ENCODE results near the gene LDLRAD4.

LDLRAD4 gene

DNA sequence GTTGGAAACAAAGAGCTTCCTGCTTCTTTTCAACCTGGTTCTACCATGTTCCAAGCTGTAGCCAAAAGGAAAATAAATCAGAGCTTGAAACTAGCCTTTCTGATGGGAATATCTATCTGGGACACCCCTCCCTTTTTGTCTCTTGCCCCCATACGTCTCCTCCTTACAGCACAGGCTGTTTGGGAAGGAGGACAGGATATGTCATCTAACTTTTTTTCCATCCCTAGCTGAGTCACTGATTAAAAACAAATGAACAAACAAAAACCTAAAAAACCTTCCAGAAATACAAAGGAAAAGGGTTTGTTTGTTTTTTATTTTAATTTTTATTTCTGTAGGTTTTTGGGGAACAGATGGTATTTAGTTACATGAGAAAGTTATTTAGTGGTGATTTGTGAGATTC, 356.2 kb downstream of the LDLRAD4 start:
- no peak for DNase-seq (ENCODE audit: low spot score)

GRCh38 chr18:13576598-13576997, 358.0 kb downstream of the LDLRAD4 start:
- no peak for DNase-seq (ENCODE audit: low spot score)

- DNase-seq (ENCODE audit: low spot score): no peak
These were observed 358.6 kb downstream of the LDLRAD4 start for GRCh38 chr18:13577091-13577697.

GRCh38 chr18:13577781-13578180, 359.2 kb downstream of the LDLRAD4 start:
- no peak for DNase-seq (ENCODE audit: low spot score)

DNA sequence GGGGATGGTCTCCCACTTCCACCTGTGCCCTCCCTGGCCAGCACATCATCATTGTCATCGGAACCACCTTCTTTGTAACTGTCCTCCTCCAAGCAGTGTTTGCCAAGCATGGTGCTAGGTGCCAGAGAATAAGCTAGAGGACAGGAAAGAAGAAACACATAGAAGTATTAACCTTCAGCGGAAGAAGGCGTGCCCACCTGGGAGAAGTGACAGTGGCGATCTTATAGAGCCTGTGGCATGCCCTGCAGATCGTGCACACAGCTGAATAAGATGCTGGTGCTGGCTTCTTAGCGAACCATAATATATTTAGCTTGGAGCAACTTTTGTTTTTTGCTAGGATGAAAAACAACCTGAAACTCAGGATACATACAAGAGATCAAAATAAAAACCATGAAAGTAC, 359.8 kb downstream of the LDLRAD4 start:
- DNase-seq (ENCODE audit: low spot score): no peak

DNA sequence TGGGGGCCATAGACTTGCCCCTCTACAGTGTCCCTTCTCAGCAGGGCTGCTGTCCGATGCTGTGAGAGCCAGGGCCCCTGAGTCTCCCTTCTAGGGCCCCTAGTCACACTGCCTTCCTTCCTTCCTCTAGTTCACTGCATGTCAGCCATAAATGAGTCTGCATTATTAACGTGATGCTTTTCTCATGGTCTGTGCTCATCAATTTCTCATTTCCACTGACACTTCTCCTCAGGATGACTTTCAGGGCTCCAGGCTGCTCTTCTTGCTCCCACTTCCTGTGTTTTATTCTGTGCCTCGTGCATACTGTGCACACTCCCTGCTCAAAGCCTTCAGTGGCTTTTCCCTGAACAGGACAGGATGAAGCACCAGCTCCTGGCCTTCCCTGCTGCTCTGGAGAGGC, 361.3 kb downstream of the LDLRAD4 start:
- no peak for DNase-seq (ENCODE audit: low spot score)

GRCh38 chr18:13580351-13580750, 361.8 kb downstream of the LDLRAD4 start:
- no peak for DNase-seq (ENCODE audit: low spot score)

- DNase-seq (ENCODE audit: low spot score): no peak
These were observed 362.4 kb downstream of the LDLRAD4 start for GRCh38 chr18:13580991-13581390.

GRCh38 chr18:13581496-13582177, 363.1 kb downstream of the LDLRAD4 start:
- DNase-seq (ENCODE audit: low spot score): no peak

DNA sequence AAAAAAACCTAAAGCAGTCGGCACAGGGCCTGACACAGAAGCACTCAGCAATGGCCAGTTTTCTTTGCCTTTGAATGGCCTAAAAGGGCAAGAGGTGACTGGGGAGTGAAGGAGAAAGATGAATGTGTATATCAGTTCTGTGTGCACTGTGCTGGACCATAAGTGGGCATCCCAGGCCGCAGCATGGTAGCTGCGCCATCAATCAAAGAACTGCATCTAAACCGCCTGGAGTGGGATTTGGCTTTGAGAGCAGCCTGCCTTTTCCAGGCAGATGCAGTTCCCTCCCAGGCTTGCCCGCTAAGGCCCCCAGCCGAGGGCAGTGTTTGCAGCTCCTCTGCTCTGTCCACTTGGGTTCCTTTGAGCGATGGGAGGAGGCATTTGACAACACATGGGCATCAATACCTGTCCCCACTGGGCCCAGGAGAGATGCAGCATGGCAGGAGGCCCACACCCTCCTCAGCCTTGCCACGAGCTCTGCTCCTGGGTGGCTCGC, 363.7 kb downstream of the LDLRAD4 start:
- DNase-seq (ENCODE audit: low spot score): no peak

- DNase-seq (ENCODE audit: low spot score): no peak
These were observed 365.3 kb downstream of the LDLRAD4 start for GRCh38 chr18:13583576-13584550.

- peak; percentile 47 for DNase-seq (ENCODE audit: low spot score)
These were observed 366.3 kb downstream of the LDLRAD4 start for GRCh38 chr18:13584825-13585224.

- DNase-seq (ENCODE audit: low spot score): no peak
These were observed 367.0 kb downstream of the LDLRAD4 start for GRCh38 chr18:13585379-13586153.

GRCh38 chr18:13587001-13587400, 368.4 kb downstream of the LDLRAD4 start:
- DNase-seq (ENCODE audit: low spot score): no peak

GRCh38 chr18:13587477-13587876, 368.9 kb downstream of the LDLRAD4 start:
- DNase-seq (ENCODE audit: low spot score): no peak

DNA sequence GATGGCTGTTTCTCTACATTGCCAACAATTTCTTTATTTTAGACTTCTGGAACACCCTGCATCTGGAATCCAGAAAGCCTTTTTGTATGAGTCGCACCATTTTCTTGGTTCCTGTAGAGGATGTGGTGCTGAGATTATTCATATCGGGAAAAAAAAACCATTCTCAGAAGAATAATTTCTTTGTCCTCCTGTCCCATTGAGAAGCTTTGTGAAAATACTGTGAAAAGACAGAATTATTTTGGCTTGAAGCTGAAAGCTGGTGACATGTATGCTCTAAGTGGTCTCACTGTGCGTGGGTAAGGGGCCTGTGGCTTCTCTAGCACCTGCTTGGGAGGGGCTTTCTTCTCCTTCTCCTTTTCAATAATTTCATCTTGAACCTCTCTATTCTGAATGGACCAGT, 369.4 kb downstream of the LDLRAD4 start:
- no peak for DNase-seq (ENCODE audit: low spot score)

DNA sequence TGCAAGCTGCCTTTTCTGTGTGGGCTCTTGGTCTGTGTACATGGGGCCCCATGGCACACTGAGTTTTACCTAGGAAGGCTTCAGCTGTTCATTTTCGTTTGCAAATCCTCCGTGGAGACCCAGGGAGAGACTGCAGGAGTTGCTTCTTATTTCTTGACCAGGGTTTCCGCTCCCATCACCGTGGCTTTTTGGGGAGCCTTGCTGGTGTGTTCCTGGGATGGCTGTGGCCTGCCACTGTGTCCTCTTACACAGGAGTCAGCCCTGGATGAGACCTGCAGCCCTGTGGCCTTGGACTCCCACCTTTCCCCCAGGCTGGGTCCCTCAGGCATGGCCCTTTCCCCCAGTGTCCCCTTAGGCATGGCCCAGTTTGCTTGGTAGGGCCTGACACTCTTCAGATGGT, 370.8 kb downstream of the LDLRAD4 start:
- no peak for DNase-seq (ENCODE audit: low spot score)

DNA sequence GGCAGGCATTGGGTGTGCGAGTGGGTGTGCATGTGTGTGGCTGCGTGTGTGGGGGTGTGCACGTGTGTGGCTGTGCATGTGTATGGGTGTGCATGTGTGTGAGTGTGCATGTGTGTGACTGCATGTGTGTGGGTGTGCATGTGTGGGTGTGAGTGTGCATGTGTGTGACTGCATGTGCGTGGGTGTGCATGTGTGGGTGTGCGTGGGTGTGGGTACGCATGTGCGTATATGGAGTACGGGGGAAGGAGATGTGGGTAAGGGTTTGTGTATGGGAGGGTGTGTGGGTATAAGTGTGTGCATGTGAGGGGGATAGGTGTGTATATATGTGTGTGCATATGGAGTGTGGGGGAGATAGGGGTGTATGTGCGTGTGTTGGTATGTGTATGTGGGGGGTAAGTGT, 371.4 kb downstream of the LDLRAD4 start:
- DNase-seq (ENCODE audit: low spot score): no peak

DNA sequence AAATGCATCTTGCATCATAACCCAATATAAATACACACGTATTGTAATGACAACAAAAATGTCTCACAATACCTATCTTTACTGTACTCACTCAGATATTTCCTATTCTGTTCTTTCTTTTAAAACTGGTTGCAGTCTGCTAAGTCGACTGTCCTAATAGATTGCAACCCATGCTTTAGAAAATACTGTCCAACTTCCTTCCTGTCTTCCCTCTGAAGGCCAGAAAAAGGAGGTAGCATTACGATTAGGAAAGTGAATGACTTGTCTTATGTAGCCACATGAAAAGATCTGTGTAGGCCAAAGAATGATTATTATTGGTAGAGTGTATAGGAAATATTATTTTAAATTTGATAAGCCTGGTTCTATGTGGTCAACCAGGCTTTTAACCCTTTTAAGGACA, 373.7 kb downstream of the LDLRAD4 start:
- DNase-seq (ENCODE audit: low spot score): no peak

GRCh38 chr18:13594551-13594950, 376.0 kb downstream of the LDLRAD4 start:
- DNase-seq (ENCODE audit: low spot score): no peak

GRCh38 chr18:13597068-13597467, 378.5 kb downstream of the LDLRAD4 start:
- DNase-seq (ENCODE audit: low spot score): no peak

DNA sequence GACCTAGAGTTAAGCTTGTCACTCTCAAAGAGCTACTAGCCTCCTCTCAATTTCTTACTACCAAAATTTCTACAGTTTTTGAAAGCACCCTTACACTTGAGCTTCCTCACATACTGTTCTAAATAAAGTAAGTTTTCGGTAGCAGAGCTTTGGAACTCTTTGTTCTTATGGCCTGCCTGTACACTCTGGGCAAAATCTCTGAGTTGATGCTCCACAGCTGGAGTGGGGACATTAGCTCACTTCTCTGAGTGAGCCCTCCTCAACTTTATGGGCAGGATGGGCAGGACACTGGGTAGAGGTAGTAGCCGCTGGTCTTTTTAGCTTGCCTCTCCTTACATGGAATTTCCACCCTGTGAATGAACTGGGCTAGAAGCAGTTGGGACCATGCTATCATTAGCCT, 380.0 kb downstream of the LDLRAD4 start:
- no peak for DNase-seq (ENCODE audit: low spot score)

Data from hematopoietic multipotent progenitor cell treated with erythropoietin and hydrocortisone succinate and interleukin-3 and kit ligand, for 15 days (in vitro differentiated cells).